ENCODE measurements around the gene CDK14. TPM values are rescaled to one million over a fixed set of nuclear protein-coding genes. Genes with fewer than 3 reads are reported as not detected.

The CDK14 gene
- total and polyA plus RNA-seq, 10 of the 15 experiments (the other 5 are each of a cell fraction or from before 2014, with no cell fraction given) = 6.5 to 61.3 (median 24.2) TPM

DNA sequence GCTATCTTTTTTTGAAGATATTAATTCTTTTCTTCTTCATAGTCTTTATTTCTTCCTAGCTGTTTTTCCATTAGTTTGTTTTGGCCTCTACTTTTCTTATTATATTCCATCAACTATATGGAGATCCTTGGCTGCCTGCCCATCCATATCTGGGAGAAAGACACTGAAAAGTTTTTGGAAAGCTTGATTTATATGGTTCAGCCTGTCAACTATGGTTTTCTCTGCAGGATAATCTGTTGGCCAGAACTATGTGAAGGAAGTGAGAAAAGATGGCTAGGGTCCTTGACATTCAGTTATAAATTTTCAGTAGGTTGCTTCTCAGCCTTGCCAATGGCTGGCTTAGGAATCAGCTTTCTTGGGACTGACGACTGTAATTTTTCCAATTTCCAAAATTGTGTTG lies 10.0 kb upstream of the CDK14 start:
- Histone ChIP-seq H3K9ac (ENCODE audit: control insufficient read depth, insufficient read depth, low read length) (no peak overlapping the region), H3K79me2 (ENCODE audit: control insufficient read depth, insufficient read depth, low read length) (no peaks in the 10 kb centered on the region), H4K20me1 (ENCODE audit: control insufficient read depth, insufficient read depth) (no peaks in the 10 kb centered on the region), H3K9me3 (replicated peaks; ENCODE audit: control insufficient read depth, insufficient read depth, low read length) (no peaks in the 10 kb centered on the region), H3K27ac (ENCODE audit: control insufficient read depth, insufficient read depth) (no peak overlapping the region), H3K27me3 (replicated peaks in 1 of 2; ENCODE audit: control insufficient read depth in 2 of 2, insufficient read depth in 2 of 2, low read length in 1 of 2) (no peaks in the 10 kb centered on the region), H2AFZ (ENCODE audit: control insufficient read depth, low read depth, low read length) (no peak overlapping the region), H3K4me2 (ENCODE audit: control insufficient read depth, insufficient read depth) (no peak overlapping the region), H3K4me1 (ENCODE audit: control insufficient read depth, insufficient read depth, low read length) (no peaks in the 10 kb centered on the region), H3K36me3 (ENCODE audit: control insufficient read depth in 2 of 2, insufficient read depth in 2 of 2, low read length in 1 of 2) (no peaks in the 10 kb centered on the region), H3K4me3 (no peak overlapping the region)
- ChIA-PET RAD21 (ENCODE audit: unreplicated experiment) (no interaction called here), POLR2A (no interaction called here), SMC1A (ENCODE audit: uncharacterized antibody, unreplicated experiment) (interaction anchor here (0.9 to 1.7 kb wide), 4 partner anchors 43 to 448 kb away, joined by 3 to 4 read pairs (median 4); no protein-coding TSS in a partner anchor), CTCF (interaction anchor here (0.6 to 4.0 kb wide), 4 partner anchors 10 to 1781 kb away, joined by 3 to 19 read pairs (median 4); partner anchors contain the start of gene CDK14)
- 95% methylated on average over 1 of the region's 1 CpG for WGBS (ENCODE audit: insufficient coverage, insufficient replicate concordance, low lambda C conversion rate, missing lambda C conversion rate)
- ATAC-seq (no peak), FAIRE-seq (no peak), DNase-seq (ENCODE audit: low read depth, low spot score) (no peak)
- no TSS peak for BruUV-seq (replicated peaks)
- intact Hi-C loops (cut with micrococcal nuclease; ENCODE audit: unreplicated experiment) (no loop called here), in situ Hi-C loops (cut with MboI) (no loop called here)
- no peak for TF ChIP-seq EZH2 (IDR thresholded peaks at IDR 0.05; ENCODE audit: borderline replicate concordance, control insufficient read depth, low read depth, low read length)
- no peak for TF ChIP-seq CBX5 (IDR thresholded peaks at IDR 0.05; ENCODE audit: low read depth)
- no peak for TF ChIP-seq IRF3 (IDR thresholded peaks at IDR 0.05)
- no peak for TF ChIP-seq SIN3A (IDR thresholded peaks at IDR 0.05; ENCODE audit: low read depth, low read length)
- TF ChIP-seq E4F1 (IDR thresholded peaks at IDR 0.05; ENCODE audit: borderline replicate concordance, partially characterized antibody) = no peak
- TF ChIP-seq HDGF (IDR thresholded peaks at IDR 0.05) = no peak
- no peak for TF ChIP-seq HDAC6 (IDR thresholded peaks at IDR 0.05; ENCODE audit: unreplicated experiment)
- TF ChIP-seq JUND (IDR thresholded peaks at IDR 0.05; ENCODE audit: low read depth, low read length) = no peak

Data from GM12878 (cell line).